GM12878 (cell line): Measurements from ENCODE around the gene C10orf90.

Experiments
- EGR1 ChIP-seq, 2 experiments: IDR thresholded peaks; 1 replicate in 1 of 2; 2 replicates in 1 of 2; pipeline ENCODE4 v1.6.1; 2011 to 2012; ENCODE audit warnings: low read depth in 2 of 2, low read length in 2 of 2, borderline replicate concordance in 1 of 2, mild to moderate bottlenecking in 1 of 2, moderate library complexity in 1 of 2
- GABPA ChIP-seq: IDR thresholded peaks from 2 replicates; pipeline ENCODE4 v1.6.1; 2014; ENCODE audit warnings: antibody characterized with exemption, low read depth, mild to moderate bottlenecking, inconsistent platforms
- MLLT1 ChIP-seq: fragments of 450-650 bp; IDR thresholded peaks from 2 replicates; pipeline ENCODE4 v1.6.1; 2016; ENCODE audit warnings: mild to moderate bottlenecking
- RCOR1 ChIP-seq: conservative IDR thresholded peaks from 2 replicates; pipeline ENCODE4 v1.6.1; 2012; ENCODE audit warnings: low read depth, low read length, improper control_type of control experiment
- REST ChIP-seq: IDR thresholded peaks from 2 replicates; pipeline ENCODE4 v1.6.1; 2012; ENCODE audit warnings: mild to moderate bottlenecking, low read depth, low read length
- RFX5 ChIP-seq: IDR thresholded peaks from 2 replicates; pipeline ENCODE4 v1.6.1; 2011; ENCODE audit warnings: low read depth, low read length, improper control_type of control experiment
- SP1 ChIP-seq: IDR thresholded peaks from one replicate; pipeline ENCODE4 v1.6.1; 2011; ENCODE audit warnings: low read depth, low read length
- YY1 ChIP-seq: IDR thresholded peaks from 2 replicates; pipeline ENCODE4 v1.6.1; 2011; ENCODE audit warnings: low read depth, mild to moderate bottlenecking, low read length
- TF ChIP-seq, protein P1 (sequence below): fragments of 450-650 bp; IDR thresholded peaks from 2 replicates; pipeline ENCODE4 v1.6.1; 2017; ENCODE audit warnings: borderline replicate concordance
- TF ChIP-seq, protein P2 (sequence below), 3 experiments: IDR thresholded peaks in 2 of 3; conservative IDR thresholded peaks in 1 of 3; 2 replicates each; pipeline ENCODE4 v1.5.1; 2011; ENCODE audit warnings: low read depth in 3 of 3, low read length in 3 of 3, mild to moderate bottlenecking in 3 of 3, control low read depth in 2 of 3, moderate library complexity in 2 of 3, inconsistent platforms in 1 of 3, mixed read lengths in 1 of 3; ENCODE audit not compliant: control insufficient read depth in 2 of 3, insufficient read depth in 1 of 3; ENCODE audit errors: extremely low read depth in 1 of 3

GRCh38 chr10:126511917-126512479, 158.5 kb downstream of the C10orf90 start:
- TF ChIP-seq RCOR1: no peak
- TF ChIP-seq SP1: no peak
- TF ChIP-seq YY1: no peak
- TF ChIP-seq REST: no peak
- TF ChIP-seq EGR1 (IDR thresholded peaks at IDR 0.05; ENCODE audit: borderline replicate concordance in 1 of 2, low read depth in 2 of 2, low read length in 2 of 2): no peak
- TF ChIP-seq, protein P1, sequence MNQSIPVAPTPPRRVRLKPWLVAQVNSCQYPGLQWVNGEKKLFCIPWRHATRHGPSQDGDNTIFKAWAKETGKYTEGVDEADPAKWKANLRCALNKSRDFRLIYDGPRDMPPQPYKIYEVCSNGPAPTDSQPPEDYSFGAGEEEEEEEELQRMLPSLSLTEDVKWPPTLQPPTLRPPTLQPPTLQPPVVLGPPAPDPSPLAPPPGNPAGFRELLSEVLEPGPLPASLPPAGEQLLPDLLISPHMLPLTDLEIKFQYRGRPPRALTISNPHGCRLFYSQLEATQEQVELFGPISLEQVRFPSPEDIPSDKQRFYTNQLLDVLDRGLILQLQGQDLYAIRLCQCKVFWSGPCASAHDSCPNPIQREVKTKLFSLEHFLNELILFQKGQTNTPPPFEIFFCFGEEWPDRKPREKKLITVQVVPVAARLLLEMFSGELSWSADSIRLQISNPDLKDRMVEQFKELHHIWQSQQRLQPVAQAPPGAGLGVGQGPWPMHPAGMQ: no peak
- TF ChIP-seq, protein P2, sequence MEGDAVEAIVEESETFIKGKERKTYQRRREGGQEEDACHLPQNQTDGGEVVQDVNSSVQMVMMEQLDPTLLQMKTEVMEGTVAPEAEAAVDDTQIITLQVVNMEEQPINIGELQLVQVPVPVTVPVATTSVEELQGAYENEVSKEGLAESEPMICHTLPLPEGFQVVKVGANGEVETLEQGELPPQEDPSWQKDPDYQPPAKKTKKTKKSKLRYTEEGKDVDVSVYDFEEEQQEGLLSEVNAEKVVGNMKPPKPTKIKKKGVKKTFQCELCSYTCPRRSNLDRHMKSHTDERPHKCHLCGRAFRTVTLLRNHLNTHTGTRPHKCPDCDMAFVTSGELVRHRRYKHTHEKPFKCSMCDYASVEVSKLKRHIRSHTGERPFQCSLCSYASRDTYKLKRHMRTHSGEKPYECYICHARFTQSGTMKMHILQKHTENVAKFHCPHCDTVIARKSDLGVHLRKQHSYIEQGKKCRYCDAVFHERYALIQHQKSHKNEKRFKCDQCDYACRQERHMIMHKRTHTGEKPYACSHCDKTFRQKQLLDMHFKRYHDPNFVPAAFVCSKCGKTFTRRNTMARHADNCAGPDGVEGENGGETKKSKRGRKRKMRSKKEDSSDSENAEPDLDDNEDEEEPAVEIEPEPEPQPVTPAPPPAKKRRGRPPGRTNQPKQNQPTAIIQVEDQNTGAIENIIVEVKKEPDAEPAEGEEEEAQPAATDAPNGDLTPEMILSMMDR (IDR thresholded peaks at IDR 0.05 in 2 of 3, conservative IDR thresholded peaks at IDR 0.05 in 1 of 3; ENCODE audit: control insufficient read depth in 2 of 3, extremely low read depth in 1 of 3, insufficient read depth in 1 of 3, low read depth in 3 of 3, low read length in 3 of 3): no peak
- TF ChIP-seq GABPA: no peak
- TF ChIP-seq RFX5: no peak
- TF ChIP-seq MLLT1: no peak
